ENCODE measurements around the gene ST3GAL4. TPM values are rescaled to one million over a fixed set of nuclear protein-coding genes. Genes with fewer than 3 reads are reported as not detected.

ST3GAL4 gene
- total RNA-seq, 1 donor from 2014 or later = 15.6 TPM

DNA sequence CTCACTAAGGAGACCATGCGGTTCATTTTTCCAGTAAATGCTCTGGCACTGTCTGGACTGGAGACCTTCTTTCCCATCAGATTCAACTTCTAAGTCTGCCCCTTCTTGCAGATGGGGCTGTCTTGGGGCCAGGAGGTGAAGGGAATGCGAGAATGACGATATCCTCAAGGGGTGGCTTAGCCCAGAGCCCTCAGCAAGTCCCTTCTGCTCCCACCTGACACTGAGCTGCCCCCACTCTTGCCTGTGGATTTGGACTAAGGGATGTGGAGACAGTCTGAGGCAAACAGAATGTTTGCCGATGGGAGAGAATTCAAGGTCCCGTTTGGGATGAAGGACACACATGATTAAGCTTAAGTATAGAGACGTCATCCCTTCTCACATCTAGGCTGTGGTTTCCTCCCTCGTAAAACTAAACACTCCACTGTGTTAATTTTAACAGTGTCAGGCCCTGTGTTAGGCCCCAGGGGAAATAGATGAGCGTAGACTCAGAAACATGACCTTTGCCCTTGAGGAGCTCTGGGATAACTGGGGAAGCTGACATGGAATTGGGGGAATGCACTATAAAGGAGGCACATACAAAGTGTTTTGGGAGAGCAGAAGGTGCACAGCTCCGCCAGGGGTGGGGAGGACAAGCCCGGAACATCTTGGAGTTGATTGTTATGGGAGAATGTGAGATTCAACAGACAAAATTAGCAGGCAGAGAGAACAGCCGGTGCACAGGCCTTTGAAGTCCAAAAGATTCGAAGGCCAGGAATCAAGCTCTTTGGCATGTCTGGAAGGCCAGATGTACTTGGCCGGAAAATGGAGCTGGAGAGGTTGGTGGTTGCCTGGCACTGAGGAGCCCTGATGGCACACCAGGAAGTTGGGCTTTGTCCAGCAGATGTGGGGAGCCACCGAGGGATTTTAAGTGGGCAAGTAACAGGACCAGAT, 71.6 kb downstream of the ST3GAL4 start:
- Mint-ChIP-seq H3K4me3 (no peak overlapping the region), H3K27me3 (ENCODE audit: low read depth) (no peaks in the 10 kb centered on the region), H3K27ac (no peak overlapping the region), H3K9me3 (no peaks in the 10 kb centered on the region), H3K4me1 (no peaks in the 10 kb centered on the region), H3K36me3 (no peaks in the 10 kb centered on the region)
- TF ChIP-seq, protein P1, sequence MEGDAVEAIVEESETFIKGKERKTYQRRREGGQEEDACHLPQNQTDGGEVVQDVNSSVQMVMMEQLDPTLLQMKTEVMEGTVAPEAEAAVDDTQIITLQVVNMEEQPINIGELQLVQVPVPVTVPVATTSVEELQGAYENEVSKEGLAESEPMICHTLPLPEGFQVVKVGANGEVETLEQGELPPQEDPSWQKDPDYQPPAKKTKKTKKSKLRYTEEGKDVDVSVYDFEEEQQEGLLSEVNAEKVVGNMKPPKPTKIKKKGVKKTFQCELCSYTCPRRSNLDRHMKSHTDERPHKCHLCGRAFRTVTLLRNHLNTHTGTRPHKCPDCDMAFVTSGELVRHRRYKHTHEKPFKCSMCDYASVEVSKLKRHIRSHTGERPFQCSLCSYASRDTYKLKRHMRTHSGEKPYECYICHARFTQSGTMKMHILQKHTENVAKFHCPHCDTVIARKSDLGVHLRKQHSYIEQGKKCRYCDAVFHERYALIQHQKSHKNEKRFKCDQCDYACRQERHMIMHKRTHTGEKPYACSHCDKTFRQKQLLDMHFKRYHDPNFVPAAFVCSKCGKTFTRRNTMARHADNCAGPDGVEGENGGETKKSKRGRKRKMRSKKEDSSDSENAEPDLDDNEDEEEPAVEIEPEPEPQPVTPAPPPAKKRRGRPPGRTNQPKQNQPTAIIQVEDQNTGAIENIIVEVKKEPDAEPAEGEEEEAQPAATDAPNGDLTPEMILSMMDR (IDR thresholded peaks at IDR 0.05; ENCODE audit: unreplicated experiment) = no peak
- DNase-seq (ENCODE audit: low spot score in 2 of 2, unreplicated experiment in 2 of 2) = no peak

DNA sequence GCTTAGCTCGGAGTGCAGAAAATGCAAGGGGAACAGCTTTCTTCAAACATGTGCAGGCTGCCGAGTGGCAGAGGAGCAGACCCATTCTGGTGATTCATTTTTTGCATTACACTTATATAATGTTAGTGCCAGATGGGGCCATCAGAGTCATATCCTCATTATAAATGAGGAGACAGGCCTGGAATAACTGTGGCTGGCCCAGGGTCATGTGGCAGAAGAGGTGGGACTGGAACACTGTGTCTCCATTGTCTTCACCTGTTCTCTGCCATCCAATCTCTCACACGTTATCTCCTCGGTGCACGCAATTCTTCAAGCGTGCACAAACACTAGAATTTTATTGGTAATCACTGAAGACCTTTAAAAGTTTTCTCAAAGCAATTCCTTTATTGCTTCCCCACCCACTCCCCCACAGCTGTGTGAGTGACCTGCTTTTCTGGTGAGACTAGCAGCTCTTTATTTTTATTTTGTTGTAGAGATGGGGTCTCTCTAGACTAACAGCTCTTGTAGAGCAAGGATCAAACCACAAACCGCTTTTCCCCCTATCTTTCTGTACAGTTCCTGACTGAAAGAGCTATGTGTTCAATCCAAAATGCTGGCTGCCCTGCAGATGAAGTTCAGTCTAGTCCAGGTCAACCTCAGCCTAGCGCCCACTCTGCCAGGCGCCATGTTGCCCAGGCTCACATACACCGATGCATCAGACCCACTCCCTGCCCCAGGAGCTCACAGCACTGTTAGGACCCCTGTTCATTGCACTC, 75.3 kb downstream of the ST3GAL4 start:
- Mint-ChIP-seq H3K4me1 (peaks cover 3% of the 10 kb centered on the region), H3K27me3 (ENCODE audit: low read depth) (no peaks in the 10 kb centered on the region), H3K9me3 (no peaks in the 10 kb centered on the region), H3K36me3 (no peaks in the 10 kb centered on the region), H3K27ac (no peak overlapping the region), H3K4me3 (no peak overlapping the region)
- DNase-seq (ENCODE audit: low spot score in 2 of 2, unreplicated experiment in 2 of 2) = no peak
- TF ChIP-seq, protein P1 (IDR thresholded peaks at IDR 0.05; ENCODE audit: unreplicated experiment) = no peak

DNA sequence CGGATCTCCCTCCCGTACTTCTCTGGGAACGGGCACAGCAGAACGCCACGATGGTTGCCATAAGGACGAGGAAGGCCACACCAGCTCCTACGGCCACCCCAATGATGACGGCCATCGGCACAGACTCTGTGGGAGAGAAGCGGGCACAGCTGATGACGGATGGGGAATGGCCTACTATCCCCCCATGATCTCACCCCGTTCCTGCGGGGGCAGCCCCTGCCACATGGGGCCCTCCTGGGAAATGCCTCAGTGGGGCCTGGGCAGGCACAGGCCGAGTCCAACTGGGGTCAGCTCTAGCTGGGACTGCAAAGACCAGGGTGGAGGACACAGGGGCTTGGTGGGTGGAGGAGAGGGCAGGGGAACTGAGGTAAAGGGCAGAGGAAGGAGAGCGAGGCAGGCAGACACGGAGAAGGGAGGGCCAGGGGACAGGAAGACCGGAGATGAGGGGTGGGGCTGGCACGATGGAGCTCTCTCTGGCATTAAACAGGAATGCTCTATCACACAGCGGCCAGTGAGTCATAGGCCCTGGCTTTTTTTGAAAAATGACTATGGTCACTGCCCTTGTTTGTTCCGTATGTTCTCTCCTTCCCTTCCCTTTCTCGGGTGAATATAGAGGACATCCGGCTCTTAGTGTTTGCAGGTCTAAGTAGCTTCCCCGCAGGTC, 76.0 kb downstream of the ST3GAL4 start:
- no peak overlapping the region for H3K4me3 Mint-ChIP-seq

DNA sequence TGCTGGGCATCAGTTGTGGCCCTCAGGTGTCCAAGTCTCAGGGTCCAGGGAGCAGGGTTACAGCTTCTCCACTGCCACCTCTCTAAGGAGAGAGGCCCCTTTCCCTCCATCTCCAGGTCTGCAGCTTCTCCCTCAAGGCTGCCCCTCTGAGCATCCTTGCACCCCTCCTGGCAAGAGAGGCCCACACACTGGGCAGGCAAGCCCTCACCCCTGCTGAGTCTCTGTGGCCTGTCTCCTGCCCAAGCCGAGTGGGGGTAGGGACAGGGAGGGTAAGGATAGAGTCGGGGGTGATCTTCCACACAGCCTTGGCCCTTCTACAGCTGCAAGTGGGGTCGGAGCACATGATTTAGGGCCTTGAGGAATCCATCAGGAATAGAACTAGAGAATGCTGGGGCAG, 76.6 kb downstream of the ST3GAL4 start:
- no peak for DNase-seq (ENCODE audit: low spot score in 2 of 2, unreplicated experiment in 2 of 2)
- no peak overlapping the region for H3K4me3 Mint-ChIP-seq
- no peak overlapping the region for H3K27ac Mint-ChIP-seq
- no peaks in the 10 kb centered on the region for H3K36me3 Mint-ChIP-seq
- no peaks in the 10 kb centered on the region for H3K27me3 Mint-ChIP-seq (ENCODE audit: low read depth)
- TF ChIP-seq, protein P1 (IDR thresholded peaks at IDR 0.05; ENCODE audit: unreplicated experiment) = no peak
- peaks cover 3% of the 10 kb centered on the region for H3K4me1 Mint-ChIP-seq
- no peaks in the 10 kb centered on the region for H3K9me3 Mint-ChIP-seq

More for the DNA sequence above, 76.0 kb downstream of the ST3GAL4 start:
- TF ChIP-seq, protein P1 (IDR thresholded peaks at IDR 0.05; ENCODE audit: unreplicated experiment) = no peak
- Mint-ChIP-seq H3K9me3 (no peaks in the 10 kb centered on the region), H3K36me3 (no peaks in the 10 kb centered on the region), H3K27me3 (ENCODE audit: low read depth) (no peaks in the 10 kb centered on the region), H3K27ac (no peak overlapping the region), H3K4me1 (peaks cover 3% of the 10 kb centered on the region)
- no peak for DNase-seq (ENCODE audit: low spot score in 2 of 2, unreplicated experiment in 2 of 2)

DNA sequence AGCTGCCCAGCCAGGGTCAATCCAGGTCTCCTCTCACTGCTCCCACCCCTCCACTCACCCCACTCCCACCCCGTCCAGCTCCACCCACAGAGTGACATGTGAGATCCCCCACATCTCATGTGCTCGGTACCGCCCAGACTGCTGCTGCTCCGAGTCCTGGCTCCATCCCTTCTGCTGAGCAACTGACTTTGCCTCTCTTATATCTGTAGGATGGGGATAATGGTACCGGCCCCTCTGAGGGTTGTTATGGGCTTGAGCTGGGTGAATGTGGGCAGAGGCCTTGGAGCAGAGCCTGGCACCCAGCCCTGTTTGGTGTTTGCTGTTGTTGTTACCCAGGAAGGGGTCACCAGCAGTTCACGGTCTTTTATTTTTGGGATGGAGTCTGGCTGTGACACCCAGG, 77.0 kb downstream of the ST3GAL4 start:
- Mint-ChIP-seq H3K27ac (no peak overlapping the region), H3K4me1 (peaks cover 3% of the 10 kb centered on the region), H3K9me3 (no peaks in the 10 kb centered on the region), H3K27me3 (ENCODE audit: low read depth) (no peaks in the 10 kb centered on the region), H3K4me3 (no peak overlapping the region), H3K36me3 (no peaks in the 10 kb centered on the region)
- no peak for DNase-seq (ENCODE audit: low spot score in 2 of 2, unreplicated experiment in 2 of 2)
- TF ChIP-seq, protein P1 (IDR thresholded peaks at IDR 0.05; ENCODE audit: unreplicated experiment) = no peak
